ENCODE data around the gene PTPRN2.

PTPRN2 gene

GRCh38 chr7:157687158-157687557 is 900.5 kb downstream of the PTPRN2 start:
- no peak for DNase-seq (ENCODE audit: low read depth in 2 of 2)

GRCh38 chr7:157686285-157686894 is 901.2 kb downstream of the PTPRN2 start:
- no peak for DNase-seq (ENCODE audit: low read depth in 2 of 2)

DNA sequence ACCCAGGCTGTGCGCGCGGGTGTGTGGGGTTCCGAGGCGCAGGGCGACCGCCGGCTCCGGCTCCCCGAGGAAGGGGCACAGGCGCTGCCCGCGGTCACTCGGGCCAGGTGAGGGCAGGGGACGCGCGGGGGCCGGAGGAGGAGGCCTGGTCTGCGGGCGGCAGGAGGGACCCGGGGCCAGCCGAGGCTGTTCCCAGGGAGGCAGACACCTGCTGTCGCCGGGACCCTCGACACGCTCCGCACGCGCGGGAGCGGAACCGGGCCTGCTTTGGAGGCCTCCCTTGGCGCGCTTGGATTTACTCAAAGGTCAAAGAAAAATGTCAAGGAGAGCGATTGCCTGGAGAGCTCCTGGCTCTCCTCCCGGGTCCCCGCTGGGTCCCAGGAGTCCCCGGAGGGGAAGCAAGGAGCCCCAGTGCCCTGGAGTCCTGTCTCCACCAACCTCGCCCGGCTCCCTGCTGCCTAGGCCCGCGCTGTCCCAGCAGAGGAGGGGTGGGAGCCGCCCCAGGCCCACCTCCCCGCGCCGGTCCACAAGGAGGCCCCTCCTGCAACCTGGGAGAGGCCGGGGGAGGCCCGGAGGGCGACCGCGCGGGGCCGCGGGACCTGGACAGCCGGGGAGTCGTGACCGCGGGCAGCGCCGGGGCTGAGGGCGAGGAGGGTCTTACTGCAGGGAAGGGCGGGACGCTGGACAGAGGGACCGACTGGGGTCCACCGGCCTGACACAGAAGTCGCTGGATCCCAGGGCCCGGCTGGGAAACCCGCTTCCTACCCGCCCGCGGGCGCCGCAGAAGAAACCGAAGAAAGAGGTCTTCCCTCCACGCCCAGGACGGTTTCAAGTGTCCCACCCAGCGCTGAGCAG is 902.0 kb downstream of the PTPRN2 start:
- DNase-seq (ENCODE audit: low read depth in 2 of 2): no peak

DNA sequence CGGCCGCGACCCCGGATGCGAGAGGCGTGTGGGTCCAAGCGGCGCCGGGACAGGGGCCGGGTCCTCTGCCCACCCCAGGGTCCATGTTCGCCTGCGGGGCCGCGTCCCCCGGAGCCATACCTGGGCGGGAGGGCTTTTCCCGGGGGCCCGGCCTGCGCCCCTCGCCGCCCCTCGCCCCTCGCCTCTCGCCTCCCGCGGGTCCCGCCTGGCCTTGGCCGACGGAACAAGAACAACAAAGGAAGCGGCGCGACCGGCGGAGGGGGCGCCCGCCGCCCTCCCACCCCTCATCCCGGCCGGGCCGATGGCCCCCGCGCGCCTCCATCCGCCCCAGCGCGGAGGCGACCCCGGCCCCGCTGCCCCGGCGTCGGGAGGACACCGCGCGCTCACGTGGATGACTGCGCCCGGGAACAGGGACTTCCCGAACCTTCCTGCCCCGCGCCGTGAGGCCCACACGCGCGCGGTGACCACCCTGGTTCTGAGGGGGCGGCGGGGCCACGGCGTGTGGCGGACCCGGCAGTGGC is 902.7 kb downstream of the PTPRN2 start:
- DNase-seq (ENCODE audit: low read depth in 2 of 2): no peak

DNA sequence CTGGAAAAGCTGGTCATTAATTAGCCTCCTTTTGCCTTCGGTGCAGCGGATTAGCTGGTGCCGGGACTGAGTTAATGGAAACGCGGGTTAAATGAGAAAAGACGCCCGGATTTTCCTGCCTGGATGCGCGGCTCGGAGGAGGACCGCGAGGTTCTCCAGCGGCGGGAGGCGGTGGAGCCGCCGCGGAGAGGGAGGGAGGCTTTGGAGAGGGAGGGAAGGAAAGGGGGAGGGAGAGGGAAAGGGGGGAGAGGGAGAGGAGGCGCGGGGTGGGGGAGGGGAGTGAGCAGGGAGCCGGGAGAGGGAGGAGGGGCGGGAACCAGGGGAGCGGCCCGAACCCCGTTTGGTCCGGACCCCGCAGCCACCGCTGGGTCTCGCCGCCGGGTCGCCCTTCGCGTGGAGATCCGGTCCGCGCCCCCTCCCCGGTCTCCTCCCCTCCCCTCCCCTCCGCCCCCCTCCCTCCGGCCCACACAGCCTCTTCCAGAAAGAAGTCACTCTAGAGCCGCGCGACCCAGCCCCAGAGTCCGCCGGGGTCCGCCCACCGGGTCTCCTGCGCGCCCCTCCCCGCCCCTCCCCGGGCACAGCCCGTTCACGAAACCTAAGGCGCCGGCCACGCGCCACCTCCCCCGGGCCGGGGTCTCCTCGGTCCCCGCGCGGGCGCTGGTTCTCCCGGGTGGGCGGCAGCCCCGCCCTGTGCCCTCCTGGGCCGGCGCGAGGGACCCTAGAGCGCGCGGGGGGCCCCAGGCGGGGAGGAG is 903.3 kb downstream of the PTPRN2 start:
- DNase-seq (ENCODE audit: low read depth in 2 of 2): no peak

DNA sequence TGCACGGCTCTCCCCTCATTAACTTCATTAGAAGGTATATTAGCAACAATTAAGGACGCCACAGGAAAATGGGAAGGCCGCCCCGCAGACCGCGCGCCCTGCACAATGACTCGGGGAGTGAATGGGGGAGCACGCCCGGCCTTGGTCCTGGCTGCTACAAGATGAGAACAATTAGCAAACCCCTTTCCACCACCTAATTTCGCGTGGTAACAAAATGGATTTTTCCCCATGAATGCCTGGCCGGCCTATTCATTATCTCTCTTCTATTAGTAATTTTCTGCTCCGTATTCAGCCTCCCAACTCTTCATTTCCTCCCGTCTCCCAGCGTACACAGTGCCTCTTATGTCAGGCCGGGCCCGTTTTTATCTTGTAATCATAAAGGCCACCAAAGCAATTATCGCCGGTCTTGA is 903.9 kb downstream of the PTPRN2 start:
- no peak for DNase-seq (ENCODE audit: low read depth in 2 of 2)

GRCh38 chr7:157682946-157683746 is 904.5 kb downstream of the PTPRN2 start:
- no peak for DNase-seq (ENCODE audit: low read depth in 2 of 2)

- no peak for DNase-seq (ENCODE audit: low read depth in 2 of 2)
Measured at GRCh38 chr7:157682064-157682945, 905.3 kb downstream of the PTPRN2 start.

DNA sequence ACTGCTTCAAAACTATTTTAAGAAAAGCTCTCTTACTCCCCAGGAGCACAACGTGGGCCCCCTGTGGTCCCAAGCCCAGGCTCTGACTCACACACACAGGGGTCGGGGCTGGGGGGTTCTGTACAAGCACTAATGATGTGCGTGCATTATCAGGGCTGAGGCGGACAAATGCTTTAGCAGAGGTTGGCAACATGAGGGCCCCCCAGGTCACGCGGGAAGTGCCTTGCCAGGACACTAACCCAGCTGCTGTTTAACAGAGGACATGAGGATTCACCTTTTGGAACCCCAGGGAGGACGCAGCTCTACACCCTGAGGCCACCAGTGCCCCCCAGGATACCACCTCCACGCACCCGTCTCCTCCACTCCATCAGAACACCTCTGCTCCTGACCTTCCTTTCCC is 908.0 kb downstream of the PTPRN2 start:
- DNase-seq (ENCODE audit: low read depth in 2 of 2): no peak

DNA sequence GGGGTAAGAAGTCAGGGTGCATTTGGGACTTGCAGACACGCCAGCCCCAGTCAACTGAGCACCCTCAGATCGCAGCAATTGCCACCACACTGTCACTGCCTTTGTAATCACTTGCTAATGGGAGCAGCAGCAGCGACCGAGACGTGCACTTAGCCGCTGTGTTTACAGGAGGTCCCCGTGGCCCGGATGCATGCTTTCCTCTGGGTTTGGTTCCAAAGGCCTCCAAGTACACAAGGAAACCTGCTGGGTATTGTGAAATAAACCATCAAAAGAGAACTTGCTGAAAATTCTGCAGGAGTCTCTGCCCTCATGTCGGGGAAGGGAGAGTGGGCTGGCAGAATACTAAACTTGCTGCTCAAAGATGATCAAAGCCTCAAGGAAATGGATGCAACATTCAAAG is 909.1 kb downstream of the PTPRN2 start:
- no peak for DNase-seq (ENCODE audit: low read depth in 2 of 2)

DNA sequence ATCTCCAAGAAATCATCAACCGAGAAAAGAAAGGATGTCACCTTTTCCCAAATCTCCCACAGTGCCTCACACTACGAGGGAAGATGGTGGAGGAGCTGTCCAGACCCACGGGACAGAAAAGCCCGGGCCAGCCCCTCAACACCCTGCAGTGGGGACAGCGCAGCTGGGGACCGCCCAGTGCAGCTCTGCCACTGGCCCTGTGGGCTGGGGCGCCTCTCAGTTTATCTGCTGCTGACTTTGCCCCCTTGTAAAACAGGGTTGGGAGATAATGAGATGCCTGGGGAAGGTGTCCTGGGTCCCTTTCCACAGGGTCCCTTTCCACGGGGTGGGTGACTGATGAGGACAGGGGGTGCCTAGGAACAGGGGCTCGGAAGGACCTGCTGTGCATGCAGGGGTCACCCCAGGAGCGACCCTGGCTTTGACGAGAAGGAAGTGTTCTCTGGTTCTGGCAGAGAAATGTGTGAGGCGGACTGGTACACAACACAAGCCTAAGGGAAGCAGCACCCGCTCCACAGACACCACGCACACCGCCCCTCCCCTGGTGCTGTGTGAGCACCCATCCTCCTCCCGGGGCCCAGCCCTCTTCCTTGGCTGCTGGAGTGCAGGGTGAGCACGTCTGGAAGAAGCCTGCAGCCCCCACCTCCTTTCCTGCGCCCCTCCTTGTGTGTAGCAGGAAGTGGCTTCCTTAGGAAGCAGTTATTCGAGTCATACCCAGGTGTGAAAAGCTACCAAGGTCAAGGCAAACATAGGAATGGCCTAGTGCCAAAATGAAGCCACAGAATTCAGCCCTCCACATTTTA is 911.0 kb downstream of the PTPRN2 start:
- DNase-seq (ENCODE audit: low read depth in 2 of 2): no peak

GRCh38 chr7:157676001-157676400 is 911.6 kb downstream of the PTPRN2 start:
- DNase-seq (ENCODE audit: low read depth in 2 of 2): no peak

DNA sequence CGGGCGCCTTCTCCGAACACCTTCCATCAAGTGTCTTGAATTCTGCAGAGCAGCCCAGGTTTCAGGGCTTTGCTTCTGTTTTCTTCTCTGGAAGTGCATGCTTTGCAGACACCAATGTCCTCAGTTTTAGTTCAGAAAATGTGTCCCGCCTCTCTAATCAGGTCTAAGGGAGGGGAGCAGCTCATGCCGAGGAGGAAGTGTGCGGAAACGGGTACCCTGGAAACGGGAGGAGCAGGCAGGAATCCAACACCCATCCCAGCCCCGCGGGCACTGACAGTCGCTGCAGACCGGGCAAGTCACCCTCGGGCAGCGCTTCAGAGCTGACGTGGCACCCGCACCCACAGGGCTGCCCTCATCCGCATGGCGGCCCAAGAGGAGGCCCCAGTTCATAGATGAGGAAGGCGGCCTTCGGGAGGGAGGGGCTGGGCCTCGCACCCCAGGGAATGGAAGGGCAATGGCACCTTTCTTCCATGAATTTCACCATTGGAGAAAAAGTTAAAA is 912.1 kb downstream of the PTPRN2 start:
- no peak for DNase-seq (ENCODE audit: low read depth in 2 of 2)

DNA sequence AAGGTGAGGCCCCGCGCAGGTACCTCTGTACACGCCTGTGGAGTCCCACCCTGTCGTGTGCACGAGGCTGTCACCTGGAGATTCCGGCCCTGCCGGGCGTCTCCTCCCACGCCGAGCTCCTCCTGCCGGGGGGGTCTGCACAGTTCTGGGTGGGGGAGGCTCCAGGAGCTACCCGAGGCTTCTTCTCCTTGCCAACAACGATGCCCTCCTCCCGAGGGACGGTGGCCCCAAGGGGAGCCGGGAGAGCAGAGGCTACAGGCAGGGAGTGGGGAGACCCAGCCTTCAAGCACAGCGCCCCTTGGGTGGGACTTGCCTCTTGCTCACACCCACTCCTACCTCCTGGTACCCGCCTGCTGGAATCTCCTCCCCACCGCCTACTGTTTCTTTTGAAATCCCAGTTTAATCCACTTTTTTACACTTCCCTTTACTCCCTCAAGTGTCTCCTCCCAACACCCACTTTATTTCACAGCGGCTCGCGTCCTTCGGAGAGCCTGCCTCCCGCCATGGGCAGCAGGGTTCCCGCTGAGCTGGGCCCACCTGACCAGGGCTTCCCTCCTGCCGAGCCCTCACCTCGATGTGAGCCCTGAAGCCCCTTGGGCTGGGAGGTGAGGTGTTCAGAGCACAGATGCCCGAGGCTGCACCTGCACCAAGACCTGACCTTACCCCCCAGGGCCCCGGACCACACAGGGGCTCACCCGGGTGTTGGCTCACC is 912.8 kb downstream of the PTPRN2 start:
- DNase-seq (ENCODE audit: low read depth in 2 of 2): no peak

DNA sequence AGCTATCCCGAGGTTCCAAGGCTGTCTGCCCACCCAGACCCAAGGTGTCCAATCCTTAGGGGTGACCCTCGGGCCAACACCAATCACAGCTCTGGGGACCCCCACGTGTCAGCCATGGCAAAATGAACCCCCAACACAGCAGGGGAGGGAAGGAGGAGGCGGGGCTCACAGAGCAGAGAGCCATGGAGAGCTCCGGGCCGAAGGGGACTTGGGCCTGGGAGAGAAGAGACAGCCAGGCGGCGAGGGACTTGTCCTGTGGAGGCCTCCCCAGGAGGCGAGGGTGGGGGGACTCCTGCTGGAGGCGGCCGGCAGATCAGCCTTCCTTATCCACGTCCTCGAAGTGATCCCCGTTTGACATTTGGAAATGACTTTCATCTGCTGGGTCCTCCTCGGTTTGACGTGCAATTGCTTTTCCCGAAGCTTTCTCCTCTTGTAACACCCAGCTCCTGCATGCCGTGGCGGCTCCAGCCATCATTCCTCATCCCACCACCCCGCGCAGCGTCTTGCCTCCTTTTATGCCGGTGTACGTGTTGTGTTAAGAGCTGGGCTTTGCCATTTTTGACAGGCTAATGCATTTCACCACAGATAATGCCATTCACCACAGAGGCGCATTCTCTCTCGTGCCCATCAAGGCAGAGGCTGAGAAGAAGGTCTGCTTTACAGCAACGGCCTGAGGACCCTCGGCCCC is 913.5 kb downstream of the PTPRN2 start:
- no peak for DNase-seq (ENCODE audit: low read depth in 2 of 2)

GRCh38 chr7:157673573-157673972 is 914.0 kb downstream of the PTPRN2 start:
- no peak for DNase-seq (ENCODE audit: low read depth in 2 of 2)

DNA sequence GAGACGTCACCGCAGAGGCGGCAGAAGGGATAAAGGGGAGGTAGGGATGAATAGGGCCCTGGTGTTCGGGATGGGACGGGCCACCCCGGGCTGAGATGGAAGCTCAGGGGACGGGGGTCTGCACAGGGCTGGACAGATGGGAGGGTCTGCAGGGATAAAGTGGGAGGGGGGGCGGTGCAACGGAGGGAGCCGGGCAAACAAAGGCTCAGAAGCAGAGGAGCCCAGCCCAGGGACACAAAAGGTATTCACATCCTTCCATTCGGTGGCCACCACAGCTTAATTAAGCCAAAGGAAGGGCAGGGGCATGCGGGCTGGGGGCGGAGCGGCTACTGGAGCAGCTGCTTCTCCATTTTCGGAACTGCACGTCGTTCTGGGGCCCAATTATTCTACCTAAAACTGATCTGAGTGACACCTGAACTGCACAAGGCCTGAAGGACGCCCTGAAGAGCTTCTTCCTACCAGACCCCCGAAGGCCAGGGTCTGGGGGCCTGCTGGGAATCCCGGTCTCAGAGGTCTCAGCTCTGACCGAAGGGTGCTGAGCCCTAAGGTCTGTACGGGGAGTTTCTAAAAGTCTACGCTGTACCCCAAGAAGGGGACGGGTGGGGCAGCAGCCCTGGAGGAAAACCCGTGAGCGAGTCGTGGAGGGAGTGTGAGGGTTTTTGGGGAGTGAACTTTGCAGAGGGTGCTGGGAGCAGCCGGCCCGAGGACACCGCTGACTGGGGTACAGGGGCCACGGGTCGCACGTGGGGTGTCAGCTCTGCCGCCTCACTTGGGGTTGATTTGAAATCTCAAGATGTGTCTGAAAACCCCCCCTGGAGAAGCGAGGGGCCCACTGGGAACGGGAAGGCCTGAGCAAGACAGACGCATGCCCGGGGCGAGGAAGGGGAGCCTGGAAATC is 916.0 kb downstream of the PTPRN2 start:
- DNase-seq (ENCODE audit: low read depth in 2 of 2): no peak
